GM19397 (cell line): ENCODE data around the gene CFAP70.
"Not testable (repeated sequence)": the region's sequence is repeated elsewhere in the genome, so short reads cannot be mapped to it uniquely, and the experiment has no call there.

Experiments used
- ATAC-seq: cut with Tn5 transposase; IDR thresholded peaks from one replicate; pipeline ENCODE4 v1.9.1; 2021; ENCODE audit warnings: mild to moderate bottlenecking, moderate library complexity; ENCODE audit not compliant: unreplicated experiment

CFAP70 gene

GRCh38 chr10:73340121-73340520 is 18.5 kb downstream of the CFAP70 start:
- no peak for ATAC-seq

- no peak for ATAC-seq
Observed at GRCh38 chr10:73339436-73339835, 19.2 kb downstream of the CFAP70 start.

- no peak for ATAC-seq
Observed at GRCh38 chr10:73338801-73339368, 19.8 kb downstream of the CFAP70 start.

- ATAC-seq, result no peak
Observed at GRCh38 chr10:73333202-73333601, 25.5 kb downstream of the CFAP70 start.

- no peak for ATAC-seq
Observed at GRCh38 chr10:73332379-73332778, 26.3 kb downstream of the CFAP70 start.

GRCh38 chr10:73328523-73328922 is 30.1 kb downstream of the CFAP70 start:
- not testable (repeated sequence) for ATAC-seq

- ATAC-seq, result not testable (repeated sequence)
Observed at GRCh38 chr10:73325290-73325689, 33.4 kb downstream of the CFAP70 start.

GRCh38 chr10:73323582-73323981 is 35.1 kb downstream of the CFAP70 start:
- ATAC-seq, result not testable (repeated sequence)

- ATAC-seq, result no peak
Observed at GRCh38 chr10:73310475-73310874, 48.2 kb downstream of the CFAP70 start.

GRCh38 chr10:73307203-73307800 is 51.4 kb downstream of the CFAP70 start:
- no peak for ATAC-seq

- no peak for ATAC-seq
Observed at GRCh38 chr10:73306171-73306708, 52.4 kb downstream of the CFAP70 start.

GRCh38 chr10:73296946-73297345 is 61.7 kb downstream of the CFAP70 start:
- ATAC-seq, result no peak

GRCh38 chr10:73293461-73293860 is 65.2 kb downstream of the CFAP70 start:
- no peak for ATAC-seq

- ATAC-seq, result no peak
Observed at GRCh38 chr10:73289958-73290357, 68.7 kb downstream of the CFAP70 start.

- ATAC-seq, result no peak
Observed at GRCh38 chr10:73287441-73287840, 71.2 kb downstream of the CFAP70 start.

GRCh38 chr10:73281097-73281496 is 77.6 kb downstream of the CFAP70 start:
- no peak for ATAC-seq

- ATAC-seq, result no peak
Observed at GRCh38 chr10:73264423-73264822, 94.2 kb downstream of the CFAP70 start.

- no peak for ATAC-seq
Observed at GRCh38 chr10:73263693-73264347, 94.8 kb downstream of the CFAP70 start.

GRCh38 chr10:73262880-73263555 is 95.6 kb downstream of the CFAP70 start:
- no peak for ATAC-seq

GRCh38 chr10:73262105-73262730 is 96.4 kb downstream of the CFAP70 start:
- no peak for ATAC-seq

GRCh38 chr10:73261362-73261995 is 97.2 kb downstream of the CFAP70 start:
- no peak for ATAC-seq
